NCI-H774 (cell line): Measurements from ENCODE around the gene JMJD6.

Source experiments
- DNase-seq: peaks from one replicate; lab custom pipeline; 2025; lab: John Stamatoyannopoulos, UW

JMJD6 gene

DNA sequence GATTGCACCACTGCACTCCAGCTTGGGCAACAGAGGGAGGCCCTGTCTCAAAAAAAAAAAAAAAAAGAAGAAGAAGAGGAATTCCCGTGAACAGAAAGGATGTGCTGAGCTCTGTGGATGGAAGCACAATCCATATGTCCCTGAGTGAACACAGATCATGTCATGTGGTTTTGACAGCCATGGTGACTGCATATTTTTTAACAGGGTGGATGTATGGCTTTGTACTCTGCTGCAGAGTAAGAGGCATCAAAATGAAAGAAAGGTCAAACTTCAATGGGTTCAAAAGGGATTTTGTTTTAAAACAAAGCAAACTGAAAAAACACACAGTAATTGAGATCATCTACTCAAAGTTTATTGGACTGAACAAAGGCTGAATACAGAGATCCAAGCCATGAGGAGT lies 47.2 kb downstream of the JMJD6 start:
- no peak for DNase-seq

DNA sequence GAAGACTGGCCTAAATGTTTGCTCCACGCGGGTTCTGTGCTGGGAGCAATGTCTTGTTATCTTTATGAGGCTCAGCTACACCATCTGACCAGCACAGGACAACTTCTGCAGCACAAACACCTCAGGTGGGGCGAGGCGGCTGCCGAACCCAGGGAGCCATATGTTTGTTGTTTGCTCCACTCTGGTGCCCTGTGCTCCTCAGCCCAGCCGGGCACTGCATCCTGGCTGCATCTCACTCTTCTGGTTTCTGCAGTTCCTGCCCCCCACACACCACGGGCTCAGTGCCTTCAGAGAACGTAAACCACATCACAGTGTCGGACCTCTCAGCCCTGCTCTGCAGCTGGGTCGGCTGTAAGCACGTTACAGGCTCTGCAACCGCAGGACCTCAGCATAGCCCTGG lies 48.1 kb downstream of the JMJD6 start:
- DNase-seq: no peak

DNA sequence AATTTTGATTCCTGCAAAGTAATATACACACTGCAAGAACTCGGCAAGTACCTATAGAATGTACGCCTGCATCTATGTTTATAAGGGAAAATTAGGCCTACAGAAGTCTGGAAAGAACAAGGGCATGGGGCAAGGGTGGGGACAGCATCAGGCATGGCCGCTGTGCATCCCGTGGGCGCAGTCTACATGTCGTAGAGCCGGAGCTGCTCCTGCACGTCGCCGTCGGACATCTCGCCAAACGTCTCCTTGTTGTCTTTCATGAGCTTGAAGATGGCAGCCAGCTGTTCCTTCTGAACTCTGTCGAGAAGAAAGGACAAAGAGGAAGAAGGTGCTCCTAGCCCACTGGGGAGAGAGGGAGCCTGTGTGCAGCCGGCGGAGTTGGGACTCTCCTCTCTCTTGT lies 49.0 kb downstream of the JMJD6 start:
- DNase-seq: no peak

DNA sequence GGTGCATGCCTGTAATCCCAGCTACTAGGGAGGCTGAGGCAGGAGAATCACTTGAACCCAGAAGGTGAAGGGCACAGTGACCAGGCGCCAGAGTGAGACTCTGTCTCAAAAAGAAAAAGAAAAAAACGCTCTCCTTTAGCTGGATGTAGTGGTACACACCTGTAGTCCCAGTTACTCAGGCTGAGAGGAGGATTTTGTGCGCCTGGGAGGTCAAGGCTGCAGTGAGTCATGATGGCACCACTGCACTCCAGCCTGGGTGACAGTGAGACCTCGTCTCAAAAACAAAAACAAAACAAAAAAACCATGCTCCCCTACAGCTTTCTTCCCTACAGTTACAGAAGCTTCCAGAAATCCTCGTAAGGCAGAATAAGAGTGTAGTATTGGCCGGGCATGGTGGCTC lies 49.8 kb downstream of the JMJD6 start:
- no peak for DNase-seq

DNA sequence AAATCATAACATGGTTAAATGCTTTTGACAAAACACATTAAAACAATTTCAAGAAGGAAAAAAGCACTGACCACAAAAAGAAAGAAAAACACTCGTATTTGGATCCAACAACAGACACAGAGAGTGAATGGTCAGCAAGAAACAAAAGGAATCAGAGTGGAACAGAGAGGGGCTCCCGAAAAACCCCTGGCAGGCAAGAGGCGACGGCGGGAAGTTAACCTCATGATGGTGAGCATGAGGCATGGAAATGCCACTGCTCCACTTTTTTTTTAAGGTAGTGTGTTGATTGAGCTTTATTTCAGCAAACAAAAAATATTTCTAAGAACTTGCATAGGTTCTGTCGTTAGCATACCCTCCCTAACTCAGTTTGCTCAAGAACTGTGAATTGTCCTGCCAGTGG lies 50.8 kb downstream of the JMJD6 start:
- no peak for DNase-seq

DNA sequence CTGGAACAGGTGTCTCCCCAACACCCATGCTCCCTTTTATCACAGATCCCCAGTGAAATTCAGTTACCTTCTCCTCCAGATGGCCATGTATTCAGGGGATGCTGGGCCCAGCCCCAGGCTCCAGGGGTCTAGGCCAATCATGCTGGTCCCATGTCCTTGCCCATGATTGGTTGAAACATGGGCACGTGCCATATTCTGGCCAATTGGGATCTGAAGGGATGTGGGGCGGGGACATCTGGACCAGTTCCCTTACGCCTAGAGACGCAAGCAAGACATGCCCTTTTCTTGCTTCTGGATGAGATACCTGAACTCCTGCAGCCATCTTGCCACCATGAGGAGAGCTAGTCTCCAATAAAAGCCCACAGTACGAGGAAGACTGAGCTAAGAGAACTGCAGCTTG lies 51.8 kb downstream of the JMJD6 start:
- no peak for DNase-seq

DNA sequence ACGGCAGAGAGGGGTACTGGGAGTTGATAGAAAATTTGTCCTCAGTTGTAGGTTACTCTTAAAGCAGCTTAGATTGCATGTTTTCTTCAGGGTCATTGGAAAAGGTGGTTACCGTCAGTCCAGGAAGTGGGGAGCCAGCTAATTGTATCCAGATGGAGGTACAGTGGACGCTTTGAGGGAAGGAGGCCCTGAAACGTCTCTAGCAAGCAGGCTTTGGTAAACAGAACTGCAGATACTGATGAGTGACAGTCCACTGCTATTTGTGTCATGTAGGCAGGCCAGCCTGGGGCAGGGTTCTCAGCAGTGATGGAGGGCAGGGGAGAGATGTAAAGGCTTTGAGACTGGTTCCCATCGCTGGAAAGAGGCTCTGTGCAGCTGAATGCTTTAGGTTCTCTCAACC lies 52.7 kb downstream of the JMJD6 start:
- DNase-seq: no peak

DNA sequence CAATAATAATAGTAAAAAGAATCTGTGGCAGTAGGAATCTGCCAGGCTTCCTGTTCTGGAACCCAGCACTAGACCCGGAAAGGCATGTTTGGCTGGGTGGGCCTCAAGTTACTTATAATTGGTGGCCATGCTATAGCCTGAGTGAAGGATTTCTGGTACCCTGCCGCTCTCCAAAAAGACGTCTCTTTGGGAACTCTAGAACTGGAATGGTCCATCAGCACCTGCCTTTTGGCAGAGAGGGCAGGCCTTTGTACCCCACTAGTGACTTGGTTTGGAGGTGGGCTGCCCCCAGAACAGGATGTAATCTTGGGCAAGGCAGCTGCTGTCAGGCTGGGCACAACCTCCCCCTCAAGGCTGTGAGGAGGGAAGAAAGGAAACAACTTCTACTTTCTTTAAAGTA lies 53.5 kb downstream of the JMJD6 start:
- DNase-seq: no peak

DNA sequence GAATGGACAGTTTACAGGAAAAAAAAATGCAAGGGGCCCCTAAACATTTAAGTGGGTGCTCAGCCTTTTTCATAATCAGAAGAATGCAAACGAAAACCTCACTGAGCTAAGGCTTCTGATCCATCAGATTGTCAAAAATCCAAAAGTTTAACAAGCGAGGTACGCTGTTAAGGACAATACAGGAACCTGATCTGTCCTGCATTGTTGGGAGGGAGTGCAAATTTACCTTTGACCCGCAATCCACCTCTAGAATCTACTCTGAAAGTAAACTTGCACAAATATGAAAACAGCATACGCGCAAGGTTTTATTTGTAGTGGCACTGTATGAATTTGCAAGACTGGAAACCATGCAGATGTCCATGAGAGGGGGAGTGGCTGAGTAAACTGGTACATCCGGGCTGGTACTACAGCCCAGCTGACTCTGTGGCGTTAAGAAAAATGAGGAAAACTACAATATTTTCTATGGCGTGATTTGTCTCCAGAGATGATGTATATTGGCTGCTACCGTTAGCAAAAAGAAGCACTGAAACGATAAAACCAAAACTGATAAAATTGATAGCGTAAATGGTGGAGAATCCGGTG lies 54.0 kb downstream of the JMJD6 start:
- no peak for DNase-seq

DNA sequence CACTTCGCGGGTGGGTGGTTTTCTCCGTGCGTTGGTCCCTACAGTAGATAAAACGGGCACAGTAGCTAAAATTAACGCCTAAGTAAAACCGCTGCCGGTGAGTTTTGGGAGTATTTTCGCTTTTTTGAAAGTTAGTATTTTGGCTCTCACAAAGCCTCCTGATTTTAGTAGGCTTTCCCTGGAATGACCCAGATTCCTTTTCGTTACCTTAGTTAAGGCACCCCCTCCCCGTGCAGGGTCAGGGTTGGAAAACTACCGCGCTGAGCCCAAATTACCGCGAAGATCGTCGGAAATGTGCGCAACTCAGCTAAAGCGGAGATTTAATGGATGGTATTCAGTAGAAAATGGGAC lies 54.5 kb downstream of the JMJD6 start:
- no peak for DNase-seq

DNA sequence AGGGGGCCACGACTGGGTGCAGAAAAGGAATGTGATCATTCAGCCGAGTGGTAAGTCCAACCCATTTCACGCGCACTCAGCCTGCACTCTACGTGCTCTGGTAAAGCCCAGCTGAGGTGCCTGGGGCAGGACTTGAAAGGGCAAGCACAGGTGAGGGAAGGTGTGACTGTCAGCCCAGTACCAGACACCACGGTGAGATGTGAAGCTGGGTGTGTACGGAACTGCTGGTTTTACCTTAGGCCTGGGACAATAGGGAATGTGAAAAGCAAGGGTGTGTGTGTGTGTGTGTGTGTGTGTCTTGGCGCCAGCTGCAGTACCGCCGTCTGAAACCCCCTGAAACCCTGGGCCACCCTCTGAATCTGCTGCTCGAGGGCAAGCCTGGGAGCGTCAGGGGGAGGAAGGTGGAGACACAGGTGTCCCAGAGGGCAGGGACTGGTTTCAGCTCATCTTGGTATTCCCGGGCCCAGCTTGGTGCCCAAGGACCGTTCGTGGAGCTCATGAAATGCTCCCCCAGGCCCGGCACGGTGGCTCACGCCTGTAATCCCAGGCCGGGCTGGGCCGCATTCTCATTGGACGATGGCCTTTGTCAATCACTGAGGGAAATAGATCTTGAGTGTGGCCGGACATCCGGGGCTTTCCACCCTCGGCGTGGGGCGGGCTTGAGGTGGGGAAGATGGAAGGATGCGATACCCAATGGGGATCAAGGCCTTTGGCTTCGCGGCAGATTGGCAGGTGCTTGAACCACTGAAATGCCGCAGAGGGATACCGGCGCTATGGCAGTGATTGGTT lies 55.1 kb downstream of the JMJD6 start:
- DNase-seq: peak; percentile 100

DNA sequence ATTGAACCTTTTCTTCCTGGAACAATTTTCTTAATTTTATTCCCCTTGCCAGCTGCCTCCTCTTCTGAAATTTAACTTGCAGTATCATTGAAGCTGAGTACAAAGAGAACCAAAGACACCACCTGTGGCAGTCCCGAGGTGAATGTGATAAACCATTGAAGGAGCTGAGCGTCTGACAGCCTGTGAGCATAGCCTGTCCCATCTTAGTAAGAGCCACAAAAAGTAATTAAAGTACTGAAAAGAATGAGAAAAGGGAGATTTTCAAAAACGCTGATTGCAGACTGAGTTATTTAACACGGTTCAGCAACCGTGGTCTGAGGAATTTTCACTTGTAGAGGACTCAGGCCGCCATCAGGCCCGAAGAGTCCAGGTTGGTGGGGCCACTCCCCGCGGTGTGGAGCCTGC lies 55.7 kb downstream of the JMJD6 start:
- DNase-seq: no peak

DNA sequence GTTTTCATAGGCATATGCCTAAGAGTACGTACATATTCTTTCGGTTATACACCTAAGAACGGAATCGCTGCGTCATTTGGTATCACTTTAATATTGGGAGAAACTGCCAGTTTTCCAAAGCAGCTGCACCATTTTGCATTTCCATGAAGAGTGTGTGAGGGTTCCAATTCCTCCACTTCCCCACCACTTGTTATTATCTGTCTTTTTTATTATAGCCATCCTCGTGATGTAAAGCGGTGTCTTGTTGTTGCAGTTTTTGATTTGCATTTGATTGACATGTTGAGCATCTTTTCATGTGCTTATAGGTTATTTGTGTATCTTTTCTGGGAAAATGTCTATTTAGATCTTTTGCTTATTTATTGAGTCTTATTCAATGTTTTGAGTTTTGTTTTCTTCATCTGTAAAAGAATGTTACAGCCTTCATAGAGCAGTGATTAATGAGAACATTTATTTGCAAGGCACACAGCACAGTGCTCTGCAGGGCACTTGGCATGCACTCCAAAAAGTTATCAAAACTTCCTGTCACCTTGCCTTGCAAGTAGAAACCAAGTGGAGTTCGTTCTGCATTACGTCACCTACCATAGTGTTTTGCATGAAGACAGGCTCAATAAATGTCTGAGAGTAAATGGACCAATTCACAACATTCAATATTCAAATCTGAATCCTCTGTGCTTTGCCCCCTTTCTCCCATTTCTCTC lies 56.2 kb downstream of the JMJD6 start:
- DNase-seq: no peak
